GM23338 (cell line): ENCODE data around the gene ADAMTS14. TPM values are rescaled to one million over a fixed set of nuclear protein-coding genes. Genes with fewer than 3 reads are reported as not detected.

Experiments used
- ATAC-seq: fragments of 200-7000 bp; cut with Tn5 transposase; 3 replicates; pipeline ENCODE4 v1.9.1; 2020
- DNase-seq: peaks from one replicate; pipeline ENCODE4 v3.0.0-alpha.2; 2015; ENCODE audit warnings: low spot score
- H2AFZ ChIP-seq: fragments of 200-600 bp; sonication (generic); 2 replicates; pipeline ENCODE4 v1.8.0; 2016; ENCODE audit warnings: antibody characterized with exemption, mild to moderate bottlenecking, moderate library complexity
- H3F3A ChIP-seq: fragments of 200-600 bp; sonication (generic); replicated peaks from 2 replicates; pipeline ENCODE4 v1.8.0; 2017; ENCODE audit warnings: antibody characterized with exemption, mixed run types, low read depth
- H3K27ac ChIP-seq: fragments of 200-600 bp; sonication (generic); 2 replicates; pipeline ENCODE4 v1.6.1; 2016; ENCODE audit warnings: low read depth
- H3K27me3 ChIP-seq: fragments of 200-600 bp; sonication (generic); 2 replicates; pipeline ENCODE4 v1.8.0; 2016; ENCODE audit warnings: mild to moderate bottlenecking, mixed run types, moderate library complexity; ENCODE audit not compliant: insufficient read depth
- H3K36me3 ChIP-seq: fragments of 200-600 bp; sonication (generic); 2 replicates; pipeline ENCODE4 v1.8.0; 2016; ENCODE audit warnings: mild to moderate bottlenecking; ENCODE audit not compliant: insufficient read depth
- H3K4me1 ChIP-seq: fragments of 200-600 bp; sonication (generic); 2 replicates; pipeline ENCODE4 v1.8.0; 2016; ENCODE audit warnings: mild to moderate bottlenecking, moderate library complexity; ENCODE audit not compliant: insufficient read depth
- H3K4me2 ChIP-seq: fragments of 200-600 bp; sonication (generic); 2 replicates; pipeline ENCODE4 v1.7.1; 2017; ENCODE audit warnings: mixed run types
- H3K4me3 ChIP-seq: fragments of 200-600 bp; sonication (generic); 2 replicates; pipeline ENCODE4 v1.6.1; 2016; ENCODE audit warnings: mixed run types
- H3K79me2 ChIP-seq: fragments of 200-600 bp; sonication (generic); replicated peaks from 2 replicates; pipeline ENCODE4 v1.8.0; 2017; ENCODE audit warnings: mild to moderate bottlenecking; ENCODE audit not compliant: insufficient read depth
- H3K9me2 ChIP-seq: fragments of 200-600 bp; sonication (generic); 2 replicates; pipeline ENCODE4 v1.8.0; 2017; ENCODE audit not compliant: insufficient read depth
- H4K20me1 ChIP-seq: fragments of 200-600 bp; sonication (generic); replicated peaks from 2 replicates; pipeline ENCODE4 v1.8.0; 2017; ENCODE audit warnings: mild to moderate bottlenecking; ENCODE audit not compliant: insufficient read depth
- H3K27ac Mint-ChIP-seq: 2 replicates; pipeline ENCODE4 v1.8.0; 2020; ENCODE audit warnings: inconsistent platforms, mild to moderate bottlenecking, moderate library complexity, mixed read lengths
- H3K27me3 Mint-ChIP-seq: 3 replicates; pipeline ENCODE4 v1.8.0; 2022; ENCODE audit warnings: low read depth, mild to moderate bottlenecking, moderate library complexity, mixed read lengths, inconsistent platforms; ENCODE audit not compliant: insufficient read depth, poor library complexity
- H3K36me3 Mint-ChIP-seq: 3 replicates; pipeline ENCODE4 v1.8.0; 2021; ENCODE audit warnings: low read depth, mild to moderate bottlenecking, inconsistent platforms, moderate library complexity, mixed read lengths
- H3K4me1 Mint-ChIP-seq: 3 replicates; pipeline ENCODE4 v1.8.0; 2020; ENCODE audit warnings: mild to moderate bottlenecking, inconsistent platforms, mixed read lengths
- H3K4me3 Mint-ChIP-seq: 3 replicates; pipeline ENCODE4 v1.8.0; 2021; ENCODE audit warnings: moderate library complexity, mild to moderate bottlenecking, inconsistent platforms, mixed read lengths
- H3K9me3 Mint-ChIP-seq: 3 replicates; pipeline ENCODE4 v1.8.0; 2020; ENCODE audit warnings: moderate library complexity, mild to moderate bottlenecking, inconsistent platforms, mixed read lengths
- CREB1 ChIP-seq: fragments of 250-450 bp; sonication (Bioruptor Pico); IDR thresholded peaks from 2 replicates; pipeline ENCODE4 v1.5.0; 2020; ENCODE audit warnings: low read depth, mild to moderate bottlenecking, moderate library complexity
- NANOG ChIP-seq: IDR thresholded peaks from 2 replicates; pipeline ENCODE4 v1.6.1; 2016; ENCODE audit warnings: antibody characterized with exemption, borderline replicate concordance
- POLR2AphosphoS5 ChIP-seq: IDR thresholded peaks from 2 replicates; pipeline ENCODE4 v1.6.1; 2016; ENCODE audit warnings: antibody characterized with exemption, low read depth
- ZNF462 ChIP-seq: fragments of 250-450 bp; sonication (Bioruptor Pico); IDR thresholded peaks from 2 replicates; pipeline ENCODE4 v1.5.0; 2020; ENCODE audit warnings: mild to moderate bottlenecking, moderate library complexity
- polyA plus RNA-seq: library from polyadenylated mRNA; unstranded; fragments of >200 nt; fragmentation: Nextera tagmentation; extraction: Ambion mirVana; gene quantifications from 2 replicates; pipeline ENCODE4 v1.2.1, GENCODE V29; 2016
- total RNA-seq: library from RNA; depleted of rRNA; stranded (reverse); fragments of >200 nt; shearing (Covaris generic); gene quantifications from 2 replicates; pipeline ENCODE4 v1.2.3, GENCODE V29; 2014
- TF ChIP-seq, protein P1 (sequence below): IDR thresholded peaks from one replicate; pipeline ENCODE4 v1.6.1; 2018; ENCODE audit warnings: antibody characterized with exemption; ENCODE audit not compliant: unreplicated experiment

The ADAMTS14 gene
- total and polyA plus RNA-seq, 2 experiments from 2014 or later = 1.9 to 2.1 TPM

- TF ChIP-seq ZNF462 (CRISPR knock-in tag) (no peak), NANOG (no peak), POLR2AphosphoS5 (no peak), CREB1 (CRISPR knock-in tag) (no peak)
These were observed 49.8 kb upstream of the ADAMTS14 start (continued) for GRCh38 chr10:70622541-70622940.

GRCh38 chr10:70622981-70623844, 49.1 kb upstream of the ADAMTS14 start:
- peaks cover 12% of the 10 kb centered on the region for H3K27me3 Mint-ChIP-seq
- peaks cover 55% of the 10 kb centered on the region for H3K36me3 Mint-ChIP-seq
- Histone ChIP-seq H3F3A (peaks cover 13% of the 10 kb centered on the region; the same call in 1 of the 2 replicates), H4K20me1 (no peaks in the 10 kb centered on the region), H3K4me3 (no peak overlapping the region), H3K4me2 (no peak overlapping the region), H2AFZ (no peak overlapping the region), H3K4me1 (peaks cover 18% of the 10 kb centered on the region), H3K36me3 (peaks cover 5% of the 10 kb centered on the region; the same call in 1 of the 2 replicates), H3K27ac (peak overlapping the region; percentile 92), H3K79me2 (no peaks in the 10 kb centered on the region), H3K27me3 (no peaks in the 10 kb centered on the region), H3K9me2 (peaks cover 9% of the 10 kb centered on the region)
- peaks cover 23% of the 10 kb centered on the region for H3K4me1 Mint-ChIP-seq
- H3K4me3 Mint-ChIP-seq = no peak overlapping the region
- no peak for ATAC-seq
- peak; percentile 19 for DNase-seq
- no peak overlapping the region for H3K27ac Mint-ChIP-seq
- H3K9me3 Mint-ChIP-seq = peaks cover 64% of the 10 kb centered on the region
- TF ChIP-seq, protein P1, sequence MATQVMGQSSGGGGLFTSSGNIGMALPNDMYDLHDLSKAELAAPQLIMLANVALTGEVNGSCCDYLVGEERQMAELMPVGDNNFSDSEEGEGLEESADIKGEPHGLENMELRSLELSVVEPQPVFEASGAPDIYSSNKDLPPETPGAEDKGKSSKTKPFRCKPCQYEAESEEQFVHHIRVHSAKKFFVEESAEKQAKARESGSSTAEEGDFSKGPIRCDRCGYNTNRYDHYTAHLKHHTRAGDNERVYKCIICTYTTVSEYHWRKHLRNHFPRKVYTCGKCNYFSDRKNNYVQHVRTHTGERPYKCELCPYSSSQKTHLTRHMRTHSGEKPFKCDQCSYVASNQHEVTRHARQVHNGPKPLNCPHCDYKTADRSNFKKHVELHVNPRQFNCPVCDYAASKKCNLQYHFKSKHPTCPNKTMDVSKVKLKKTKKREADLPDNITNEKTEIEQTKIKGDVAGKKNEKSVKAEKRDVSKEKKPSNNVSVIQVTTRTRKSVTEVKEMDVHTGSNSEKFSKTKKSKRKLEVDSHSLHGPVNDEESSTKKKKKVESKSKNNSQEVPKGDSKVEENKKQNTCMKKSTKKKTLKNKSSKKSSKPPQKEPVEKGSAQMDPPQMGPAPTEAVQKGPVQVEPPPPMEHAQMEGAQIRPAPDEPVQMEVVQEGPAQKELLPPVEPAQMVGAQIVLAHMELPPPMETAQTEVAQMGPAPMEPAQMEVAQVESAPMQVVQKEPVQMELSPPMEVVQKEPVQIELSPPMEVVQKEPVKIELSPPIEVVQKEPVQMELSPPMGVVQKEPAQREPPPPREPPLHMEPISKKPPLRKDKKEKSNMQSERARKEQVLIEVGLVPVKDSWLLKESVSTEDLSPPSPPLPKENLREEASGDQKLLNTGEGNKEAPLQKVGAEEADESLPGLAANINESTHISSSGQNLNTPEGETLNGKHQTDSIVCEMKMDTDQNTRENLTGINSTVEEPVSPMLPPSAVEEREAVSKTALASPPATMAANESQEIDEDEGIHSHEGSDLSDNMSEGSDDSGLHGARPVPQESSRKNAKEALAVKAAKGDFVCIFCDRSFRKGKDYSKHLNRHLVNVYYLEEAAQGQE = no peak
- peak; percentile 70; the same call in 1 of the 2 replicates for TF ChIP-seq NANOG
